ENCODE results near the gene ZNF83. TPM values are rescaled to one million over a fixed set of nuclear protein-coding genes. Genes with fewer than 3 reads are reported as not detected.
A peak's percentile ranks its signal among the peaks of the same experiment; 100 is the strongest.
"Not testable (repeated sequence)": the region's sequence is repeated elsewhere in the genome, so short reads cannot be mapped to it uniquely, and the experiment has no call there.

ZNF83 gene
- total RNA-seq (10 to 100 TPM; 66.7 to 76.5 TPM), polyA plus RNA-seq (ENCODE audit: insufficient read length in 2 of 2) (10 to 100 TPM; 53.5 to 86.3 TPM)
- long read RNA-seq, donor 1, transcript ZNF83-203 (2 exons, 3,743 nt) = major isoform, 41 of 52 reads
- long read RNA-seq, donor 1, partial matches to known transcripts = 0 of 52 reads
- long read RNA-seq, donor 1, other reads (novel, unspliced or antisense) = 10 of 52 reads
- long read RNA-seq, donor 2, partial matches to known transcripts = 0 of 1 reads
- long read RNA-seq, donor 2, other reads (novel, unspliced or antisense) = 0 of 1 reads
- long read RNA-seq, donor 3, partial matches to known transcripts = 0 of 4 reads
- long read RNA-seq, donor 3, other reads (novel, unspliced or antisense) = 0 of 4 reads
- long read RNA-seq, donor 4, transcript ZNF83-203 (2 exons, 3,743 nt) = major isoform, 53 of 85 reads
- long read RNA-seq, donor 4, partial matches to known transcripts = 10 of 85 reads
- long read RNA-seq, donor 4, other reads (novel, unspliced or antisense) = 17 of 85 reads

- Histone ChIP-seq H3K4me3 (ENCODE audit: low read depth, low read length) (peak within 1 kb of the TSS; percentile 50), H3K9me3 (ENCODE audit: control insufficient read depth, insufficient read depth, low read length) (no peaks in the 10 kb centered on the region), H3K27me3 (ENCODE audit: control insufficient read depth, insufficient read depth, low read length) (no peaks in the 10 kb centered on the region), H3K27ac (ENCODE audit: low read depth, low read length) (peak within 1 kb of the TSS; percentile 63), H3K4me1 (ENCODE audit: control insufficient read depth, insufficient read depth, low read length) (peaks cover 14% of the 10 kb centered on the region), H3K36me3 (ENCODE audit: control insufficient read depth, insufficient read depth, low read length) (peaks cover 8% of the 10 kb centered on the region)
- peak; percentile 68 to 98 (median 88) for DNase-seq (ENCODE audit: low read depth in 4 of 6, low spot score in 6 of 6)
- under 1% methylated on average over 45 of the region's 55 CpGs for WGBS (ENCODE audit: insufficient coverage)
Measured at GRCh38 chr19:52637718-52638585, at the start of gene ZNF83. TSS of gene ZNF83 (minus strand) at chr19:52638355.

GRCh38 chr19:52687684-52688083 is 49.5 kb upstream of the ZNF83 start:
- Histone ChIP-seq H3K27ac (ENCODE audit: low read depth, low read length) (no peak overlapping the region), H3K27me3 (ENCODE audit: control insufficient read depth, insufficient read depth, low read length) (no peaks in the 10 kb centered on the region), H3K4me3 (ENCODE audit: low read depth, low read length) (no peak overlapping the region), H3K9me3 (ENCODE audit: control insufficient read depth, insufficient read depth, low read length) (no peaks in the 10 kb centered on the region), H3K4me1 (ENCODE audit: control insufficient read depth, insufficient read depth, low read length) (peaks cover 13% of the 10 kb centered on the region), H3K36me3 (ENCODE audit: control insufficient read depth, insufficient read depth, low read length) (peaks cover 5% of the 10 kb centered on the region)
- DNase-seq (ENCODE audit: low read depth in 4 of 6, low spot score in 6 of 6) = no peak
- WGBS (ENCODE audit: insufficient coverage) = no CpG with 5 or more reads among the region's 3 CpGs

GRCh38 chr19:52685811-52686210 is 47.7 kb upstream of the ZNF83 start:
- no CpG with 5 or more reads among the region's 1 CpG for WGBS (ENCODE audit: insufficient coverage)
- Histone ChIP-seq H3K4me3 (ENCODE audit: low read depth, low read length) (no peak overlapping the region), H3K27me3 (ENCODE audit: control insufficient read depth, insufficient read depth, low read length) (no peaks in the 10 kb centered on the region), H3K9me3 (ENCODE audit: control insufficient read depth, insufficient read depth, low read length) (no peaks in the 10 kb centered on the region), H3K27ac (ENCODE audit: low read depth, low read length) (no peak overlapping the region), H3K4me1 (ENCODE audit: control insufficient read depth, insufficient read depth, low read length) (peaks cover 6% of the 10 kb centered on the region), H3K36me3 (ENCODE audit: control insufficient read depth, insufficient read depth, low read length) (peaks cover 5% of the 10 kb centered on the region)
- no peak for DNase-seq (ENCODE audit: low read depth in 4 of 6, low spot score in 6 of 6)

- H3K4me1 ChIP-seq (ENCODE audit: control insufficient read depth, insufficient read depth, low read length); H3K27ac ChIP-seq (ENCODE audit: low read depth, low read length); H3K27me3 ChIP-seq (ENCODE audit: control insufficient read depth, insufficient read depth, low read length); DNase-seq (ENCODE audit: low read depth in 4 of 6, low spot score in 6 of 6); H3K36me3 ChIP-seq (ENCODE audit: control insufficient read depth, insufficient read depth, low read length); H3K4me3 ChIP-seq (ENCODE audit: low read depth, low read length); H3K9me3 ChIP-seq (ENCODE audit: control insufficient read depth, insufficient read depth, low read length): not testable (repeated sequence)
- WGBS (ENCODE audit: insufficient coverage) = no CpG with 5 or more reads among the region's 1 CpG
Measured at GRCh38 chr19:52681216-52681615, 43.1 kb upstream of the ZNF83 start.

- Histone ChIP-seq H3K4me3 (ENCODE audit: low read depth, low read length) (no peak overlapping the region), H3K27ac (ENCODE audit: low read depth, low read length) (no peak overlapping the region), H3K9me3 (ENCODE audit: control insufficient read depth, insufficient read depth, low read length) (no peaks in the 10 kb centered on the region), H3K36me3 (ENCODE audit: control insufficient read depth, insufficient read depth, low read length) (peaks cover 5% of the 10 kb centered on the region), H3K4me1 (ENCODE audit: control insufficient read depth, insufficient read depth, low read length) (no peaks in the 10 kb centered on the region), H3K27me3 (ENCODE audit: control insufficient read depth, insufficient read depth, low read length) (no peaks in the 10 kb centered on the region)
- DNase-seq (ENCODE audit: low read depth in 4 of 6, low spot score in 6 of 6) = no peak
- WGBS (ENCODE audit: insufficient coverage) = 95% methylated on average over 5 of the region's 5 CpGs
Measured at GRCh38 chr19:52679598-52679997, 41.4 kb upstream of the ZNF83 start.

- not testable (repeated sequence) for H3K4me3 ChIP-seq (ENCODE audit: low read depth, low read length); H3K36me3 ChIP-seq (ENCODE audit: control insufficient read depth, insufficient read depth, low read length); H3K27ac ChIP-seq (ENCODE audit: low read depth, low read length); H3K27me3 ChIP-seq (ENCODE audit: control insufficient read depth, insufficient read depth, low read length); H3K9me3 ChIP-seq (ENCODE audit: control insufficient read depth, insufficient read depth, low read length); H3K4me1 ChIP-seq (ENCODE audit: control insufficient read depth, insufficient read depth, low read length); DNase-seq (ENCODE audit: low read depth in 4 of 6, low spot score in 6 of 6)
- 100% methylated on average over 4 of the region's 6 CpGs for WGBS (ENCODE audit: insufficient coverage)
Measured at GRCh38 chr19:52675239-52675638, 37.1 kb upstream of the ZNF83 start.

GRCh38 chr19:52673014-52673413 is 34.9 kb upstream of the ZNF83 start:
- Histone ChIP-seq H3K27me3 (ENCODE audit: control insufficient read depth, insufficient read depth, low read length) (no peaks in the 10 kb centered on the region), H3K36me3 (ENCODE audit: control insufficient read depth, insufficient read depth, low read length) (no peaks in the 10 kb centered on the region), H3K27ac (ENCODE audit: low read depth, low read length) (no peak overlapping the region), H3K9me3 (ENCODE audit: control insufficient read depth, insufficient read depth, low read length) (no peaks in the 10 kb centered on the region), H3K4me1 (ENCODE audit: control insufficient read depth, insufficient read depth, low read length) (no peaks in the 10 kb centered on the region), H3K4me3 (ENCODE audit: low read depth, low read length) (no peak overlapping the region)
- DNase-seq (ENCODE audit: low read depth in 4 of 6, low spot score in 6 of 6) = no peak
- 100% methylated on average over 1 of the region's 4 CpGs for WGBS (ENCODE audit: insufficient coverage)

DNA sequence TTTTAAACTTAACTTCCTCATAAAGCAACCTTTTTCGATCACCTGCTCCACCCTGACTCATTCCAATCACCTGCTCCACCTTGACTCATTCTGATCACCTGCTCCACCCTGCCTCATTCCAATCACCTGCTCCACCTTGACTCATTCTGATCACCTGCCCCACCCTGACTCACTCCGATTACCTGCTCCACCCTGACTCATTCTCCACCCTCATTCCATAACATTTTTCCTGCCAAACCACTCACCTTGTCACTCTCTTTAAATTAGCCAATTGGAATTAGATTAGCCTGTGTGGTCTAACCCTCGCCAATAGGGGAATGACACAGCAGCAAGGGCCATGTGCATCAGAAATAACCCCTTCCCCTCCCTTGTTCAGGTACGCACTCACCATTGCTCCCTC is 31.9 kb upstream of the ZNF83 start:
- no peaks in the 10 kb centered on the region for H3K4me1 ChIP-seq (ENCODE audit: control insufficient read depth, insufficient read depth, low read length)
- no peaks in the 10 kb centered on the region for H3K9me3 ChIP-seq (ENCODE audit: control insufficient read depth, insufficient read depth, low read length)
- WGBS (ENCODE audit: insufficient coverage) = 100% methylated on average over 2 of the region's 4 CpGs
- no peaks in the 10 kb centered on the region for H3K27me3 ChIP-seq (ENCODE audit: control insufficient read depth, insufficient read depth, low read length)
- no peak overlapping the region for H3K4me3 ChIP-seq (ENCODE audit: low read depth, low read length)
- no peak for DNase-seq (ENCODE audit: low read depth in 4 of 6, low spot score in 6 of 6)
- H3K27ac ChIP-seq (ENCODE audit: low read depth, low read length) = no peak overlapping the region
- H3K36me3 ChIP-seq (ENCODE audit: control insufficient read depth, insufficient read depth, low read length) = no peaks in the 10 kb centered on the region

DNA sequence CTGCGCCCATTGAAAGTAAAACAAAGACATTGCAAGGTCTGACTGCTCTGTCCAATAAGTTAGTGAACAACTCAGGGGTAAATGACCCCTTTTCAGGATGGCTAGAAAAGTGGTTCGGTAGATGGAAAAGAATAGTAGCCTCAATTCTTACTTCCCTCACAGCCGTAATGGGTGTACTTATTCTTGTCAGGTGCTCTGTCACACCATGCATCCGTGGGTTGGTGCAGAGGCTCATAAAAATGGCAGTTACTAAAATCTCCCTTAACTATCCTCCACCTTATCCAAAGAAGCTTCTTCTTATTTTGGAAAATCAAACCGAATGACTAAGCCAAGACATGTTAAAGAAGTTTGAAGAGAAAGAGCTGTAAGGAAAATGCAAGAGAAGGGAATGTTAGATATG is 31.4 kb upstream of the ZNF83 start:
- Histone ChIP-seq H3K4me3 (ENCODE audit: low read depth, low read length) (no peak overlapping the region), H3K27me3 (ENCODE audit: control insufficient read depth, insufficient read depth, low read length) (no peaks in the 10 kb centered on the region), H3K36me3 (ENCODE audit: control insufficient read depth, insufficient read depth, low read length) (no peaks in the 10 kb centered on the region), H3K9me3 (ENCODE audit: control insufficient read depth, insufficient read depth, low read length) (no peaks in the 10 kb centered on the region), H3K27ac (ENCODE audit: low read depth, low read length) (no peak overlapping the region), H3K4me1 (ENCODE audit: control insufficient read depth, insufficient read depth, low read length) (no peaks in the 10 kb centered on the region)
- 83% methylated on average over 1 of the region's 5 CpGs for WGBS (ENCODE audit: insufficient coverage)
- DNase-seq (ENCODE audit: low read depth in 4 of 6, low spot score in 6 of 6) = no peak
